ENCODE data around the gene CUX1.

Gene CUX1

DNA sequence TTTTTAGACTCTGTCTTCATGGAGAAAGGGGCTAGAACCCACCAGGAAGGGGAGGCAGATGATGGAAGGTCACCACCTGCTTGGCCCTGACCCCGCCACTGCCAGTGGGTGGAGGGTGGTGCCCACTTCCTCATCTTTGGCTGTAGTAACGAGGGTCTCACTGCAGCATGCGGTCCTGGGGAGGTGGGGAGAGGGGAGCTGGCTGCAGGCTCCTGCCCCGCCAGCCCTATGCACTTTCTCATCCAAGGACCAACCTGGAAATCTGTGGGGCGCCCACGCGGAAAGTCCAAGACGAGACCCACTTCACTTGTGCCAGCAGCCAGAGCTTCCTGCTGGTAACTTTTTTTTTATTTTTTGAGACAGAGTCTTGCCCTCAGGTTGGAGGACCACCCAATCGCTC is 101.0 kb downstream of the CUX1 start:
- TF ChIP-seq CEBPB (IDR thresholded peaks at IDR 0.05), result no peak
- TF ChIP-seq ZBTB7A (IDR thresholded peaks at IDR 0.05; ENCODE audit: low read depth), result no peak
- TF ChIP-seq MAX (IDR thresholded peaks at IDR 0.05), result no peak

DNA sequence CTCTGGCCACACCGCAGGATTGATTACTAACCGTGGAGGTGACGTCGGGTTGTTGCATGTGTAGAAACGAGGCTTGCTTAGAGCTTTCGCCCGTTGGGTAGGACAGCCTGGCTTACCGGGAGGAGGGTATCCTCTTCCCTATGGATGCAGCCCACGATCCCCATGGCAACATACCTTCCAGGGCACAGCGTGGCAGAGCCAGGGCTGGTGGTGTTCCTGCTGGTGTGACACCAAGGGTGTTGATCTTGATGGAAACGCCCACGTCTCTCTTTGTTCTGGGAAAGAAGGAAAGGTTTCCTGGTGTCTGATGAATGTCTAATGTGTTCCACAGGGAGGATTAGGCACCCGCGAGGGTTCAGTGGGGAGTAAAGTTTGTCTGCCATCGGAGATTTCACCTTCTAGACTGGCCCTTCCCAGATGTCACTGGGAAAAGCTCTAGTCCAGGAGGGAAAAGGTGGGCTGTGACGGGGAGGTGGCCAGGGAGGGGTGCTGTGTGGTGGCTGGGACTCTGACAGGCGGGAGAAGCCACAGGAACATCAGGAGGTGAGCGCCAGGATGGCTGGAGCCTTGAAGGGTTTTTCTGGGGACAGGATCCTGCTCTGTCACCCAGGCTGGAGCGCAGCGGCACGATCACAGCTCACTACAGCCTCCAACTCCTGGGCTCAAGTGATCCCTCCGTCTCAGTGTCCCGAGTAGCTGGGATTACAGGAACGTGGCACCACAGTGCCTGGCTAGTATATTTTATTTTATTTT is 102.1 kb downstream of the CUX1 start:
- TF ChIP-seq TEAD4 (IDR thresholded peaks at IDR 0.05) (no peak), FOXM1 (IDR thresholded peaks at IDR 0.05; ENCODE audit: borderline replicate concordance, low read depth) (no peak), NFIC (IDR thresholded peaks at IDR 0.05) (no peak), EGR1 (IDR thresholded peaks at IDR 0.05) (no peak)
- TF ChIP-seq, protein P1, sequence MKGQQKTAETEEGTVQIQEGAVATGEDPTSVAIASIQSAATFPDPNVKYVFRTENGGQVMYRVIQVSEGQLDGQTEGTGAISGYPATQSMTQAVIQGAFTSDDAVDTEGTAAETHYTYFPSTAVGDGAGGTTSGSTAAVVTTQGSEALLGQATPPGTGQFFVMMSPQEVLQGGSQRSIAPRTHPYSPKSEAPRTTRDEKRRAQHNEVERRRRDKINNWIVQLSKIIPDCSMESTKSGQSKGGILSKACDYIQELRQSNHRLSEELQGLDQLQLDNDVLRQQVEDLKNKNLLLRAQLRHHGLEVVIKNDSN (IDR thresholded peaks at IDR 0.05), result no peak

DNA sequence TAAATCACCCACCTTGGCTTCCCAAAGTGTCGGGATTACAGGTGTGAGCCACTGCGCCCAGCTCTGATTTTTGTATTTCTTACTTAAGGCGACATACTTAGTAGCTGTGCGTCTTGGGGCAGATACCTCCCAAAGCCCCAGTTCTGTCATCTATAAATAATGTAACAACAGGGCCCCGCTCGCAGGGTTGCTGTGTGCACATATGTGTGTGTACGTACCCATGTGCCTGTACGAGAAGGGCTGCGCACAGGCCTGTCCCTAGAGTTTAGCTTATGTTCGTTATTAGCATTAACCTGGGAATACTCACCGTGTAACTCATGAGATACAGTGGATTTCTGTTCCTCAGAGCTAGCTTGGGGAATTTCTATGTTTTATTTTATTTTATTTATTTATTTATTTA is 103.6 kb downstream of the CUX1 start:
- TF ChIP-seq EGR1 (IDR thresholded peaks at IDR 0.05) (no peak), NFIC (IDR thresholded peaks at IDR 0.05) (no peak), FOXM1 (IDR thresholded peaks at IDR 0.05; ENCODE audit: borderline replicate concordance, low read depth) (no peak), EP300 (IDR thresholded peaks at IDR 0.05; ENCODE audit: borderline replicate concordance) (no peak), CEBPB (IDR thresholded peaks at IDR 0.05) (no peak), ZBTB7A (IDR thresholded peaks at IDR 0.05; ENCODE audit: low read depth) (no peak), TCF12 (IDR thresholded peaks at IDR 0.05; ENCODE audit: low read depth) (no peak), YY1 (IDR thresholded peaks at IDR 0.05; ENCODE audit: low read depth) (no peak), TAF1 (IDR thresholded peaks at IDR 0.05; ENCODE audit: low read depth) (no peak), CREB1 (IDR thresholded peaks at IDR 0.05; ENCODE audit: low read depth) (no peak), TEAD4 (IDR thresholded peaks at IDR 0.05) (no peak)
- TF ChIP-seq, protein P1 (IDR thresholded peaks at IDR 0.05), result no peak
- TF ChIP-seq, protein P2, sequence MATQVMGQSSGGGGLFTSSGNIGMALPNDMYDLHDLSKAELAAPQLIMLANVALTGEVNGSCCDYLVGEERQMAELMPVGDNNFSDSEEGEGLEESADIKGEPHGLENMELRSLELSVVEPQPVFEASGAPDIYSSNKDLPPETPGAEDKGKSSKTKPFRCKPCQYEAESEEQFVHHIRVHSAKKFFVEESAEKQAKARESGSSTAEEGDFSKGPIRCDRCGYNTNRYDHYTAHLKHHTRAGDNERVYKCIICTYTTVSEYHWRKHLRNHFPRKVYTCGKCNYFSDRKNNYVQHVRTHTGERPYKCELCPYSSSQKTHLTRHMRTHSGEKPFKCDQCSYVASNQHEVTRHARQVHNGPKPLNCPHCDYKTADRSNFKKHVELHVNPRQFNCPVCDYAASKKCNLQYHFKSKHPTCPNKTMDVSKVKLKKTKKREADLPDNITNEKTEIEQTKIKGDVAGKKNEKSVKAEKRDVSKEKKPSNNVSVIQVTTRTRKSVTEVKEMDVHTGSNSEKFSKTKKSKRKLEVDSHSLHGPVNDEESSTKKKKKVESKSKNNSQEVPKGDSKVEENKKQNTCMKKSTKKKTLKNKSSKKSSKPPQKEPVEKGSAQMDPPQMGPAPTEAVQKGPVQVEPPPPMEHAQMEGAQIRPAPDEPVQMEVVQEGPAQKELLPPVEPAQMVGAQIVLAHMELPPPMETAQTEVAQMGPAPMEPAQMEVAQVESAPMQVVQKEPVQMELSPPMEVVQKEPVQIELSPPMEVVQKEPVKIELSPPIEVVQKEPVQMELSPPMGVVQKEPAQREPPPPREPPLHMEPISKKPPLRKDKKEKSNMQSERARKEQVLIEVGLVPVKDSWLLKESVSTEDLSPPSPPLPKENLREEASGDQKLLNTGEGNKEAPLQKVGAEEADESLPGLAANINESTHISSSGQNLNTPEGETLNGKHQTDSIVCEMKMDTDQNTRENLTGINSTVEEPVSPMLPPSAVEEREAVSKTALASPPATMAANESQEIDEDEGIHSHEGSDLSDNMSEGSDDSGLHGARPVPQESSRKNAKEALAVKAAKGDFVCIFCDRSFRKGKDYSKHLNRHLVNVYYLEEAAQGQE (IDR thresholded peaks at IDR 0.05; ENCODE audit: low read depth), result no peak

DNA sequence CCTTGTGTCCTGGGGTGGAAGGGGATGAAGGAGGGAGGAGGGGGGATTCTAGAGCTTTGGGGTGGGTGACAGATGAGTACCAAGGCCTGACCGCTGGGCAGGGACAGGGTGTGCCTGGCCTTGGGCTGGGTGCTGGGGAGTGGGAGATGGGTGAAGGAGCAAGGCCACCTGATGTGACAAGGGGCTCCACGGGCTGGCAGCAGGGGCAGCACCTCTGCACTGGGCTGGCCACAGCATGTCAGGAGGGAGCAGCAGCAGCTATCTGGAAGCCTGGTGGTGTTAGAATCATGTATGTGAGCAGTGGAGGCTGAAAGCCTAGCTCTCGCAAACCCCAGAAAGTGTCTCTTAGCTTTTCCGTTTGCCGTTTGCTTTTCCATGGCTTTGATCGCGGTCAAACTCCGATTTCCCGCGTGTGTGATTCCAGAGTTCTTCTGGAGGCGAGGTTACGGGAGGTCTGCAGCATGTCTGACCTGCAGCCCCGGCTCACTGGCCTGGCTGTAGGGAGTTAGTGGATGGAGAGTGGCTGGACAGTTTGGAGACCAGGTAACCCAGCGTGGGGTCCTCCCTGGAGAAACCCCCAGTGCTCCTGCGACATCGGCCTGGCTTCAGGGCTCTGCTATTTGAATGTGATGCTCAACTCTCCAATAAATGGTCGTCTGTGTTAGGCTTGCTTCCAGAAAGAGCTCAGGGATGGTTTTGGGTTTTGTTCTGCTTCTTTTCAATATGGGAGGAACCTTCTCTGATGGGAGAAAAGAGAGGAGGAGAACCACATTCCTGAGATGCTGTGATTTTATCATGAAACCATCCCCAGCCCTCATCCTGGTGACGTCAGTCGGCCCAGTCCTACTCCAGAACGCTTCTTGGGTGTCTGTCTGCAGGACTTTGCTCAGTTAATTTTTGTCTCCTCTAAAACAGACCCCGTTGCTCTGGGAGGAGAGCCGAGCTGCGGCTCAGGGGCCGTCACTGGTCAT is 105.5 kb downstream of the CUX1 start:
- TF ChIP-seq TEAD4 (IDR thresholded peaks at IDR 0.05), result no peak
- no peak for TF ChIP-seq EGR1 (IDR thresholded peaks at IDR 0.05)

GRCh38 chr7:101923602-101923985 is 106.2 kb downstream of the CUX1 start:
- TF ChIP-seq, protein P1 (IDR thresholded peaks at IDR 0.05), result no peak
- TF ChIP-seq EGR1 (IDR thresholded peaks at IDR 0.05) (no peak), FOXM1 (IDR thresholded peaks at IDR 0.05; ENCODE audit: borderline replicate concordance, low read depth) (no peak), RAD21 (IDR thresholded peaks at IDR 0.05; ENCODE audit: low read depth) (no peak), CREB1 (IDR thresholded peaks at IDR 0.05; ENCODE audit: low read depth) (no peak), MAX (IDR thresholded peaks at IDR 0.05) (no peak), TAF1 (IDR thresholded peaks at IDR 0.05; ENCODE audit: low read depth) (no peak), TEAD4 (IDR thresholded peaks at IDR 0.05) (no peak), CEBPB (IDR thresholded peaks at IDR 0.05) (no peak), ZBTB7A (IDR thresholded peaks at IDR 0.05; ENCODE audit: low read depth) (no peak), YY1 (IDR thresholded peaks at IDR 0.05; ENCODE audit: low read depth) (no peak), EP300 (IDR thresholded peaks at IDR 0.05; ENCODE audit: borderline replicate concordance) (no peak), TCF12 (IDR thresholded peaks at IDR 0.05; ENCODE audit: low read depth) (no peak), NFIC (IDR thresholded peaks at IDR 0.05) (no peak)
- TF ChIP-seq, protein P2 (IDR thresholded peaks at IDR 0.05; ENCODE audit: low read depth), result no peak
